ENCODE measurements around the gene RASGEF1C.
"Not testable (repeated sequence)": the region's sequence is repeated elsewhere in the genome, so short reads cannot be mapped to it uniquely, and the experiment has no call there.

The RASGEF1C gene

DNA sequence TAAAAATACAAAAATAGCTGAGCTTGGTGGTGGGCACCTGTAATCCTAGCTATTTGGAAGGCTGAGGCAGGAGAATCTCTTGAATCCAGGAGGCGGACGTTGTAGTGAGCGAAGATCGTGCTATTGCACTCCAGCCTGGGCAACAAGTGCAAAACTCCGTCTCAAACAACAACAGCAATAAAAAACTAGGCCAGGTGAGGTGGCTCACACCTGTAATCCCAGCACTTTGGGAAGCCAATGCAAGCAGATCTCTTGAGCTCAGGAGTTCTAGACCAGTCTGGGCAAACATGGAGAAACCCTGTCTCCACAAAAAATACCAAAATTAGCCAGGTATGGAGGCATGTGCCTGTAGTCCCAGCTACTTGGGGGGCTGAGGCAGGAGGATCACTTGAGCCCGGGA lies 84.3 kb downstream of the RASGEF1C start:
- H3K27ac ChIP-seq (ENCODE audit: low read depth, low read length); H3K36me3 ChIP-seq (ENCODE audit: insufficient read depth, low read length); H3K4me1 ChIP-seq (ENCODE audit: control insufficient read depth, insufficient read depth, low read length, unreplicated experiment); H3K79me2 ChIP-seq (ENCODE audit: control insufficient read depth, insufficient read depth, low read length, unreplicated experiment); H3K4me3 ChIP-seq (ENCODE audit: low read depth, low read length); H2AFZ ChIP-seq (ENCODE audit: low read length, unreplicated experiment): not testable (repeated sequence)
- peaks cover 48% of the 10 kb centered on the region for H3K27me3 ChIP-seq (ENCODE audit: insufficient read depth, low read length)

DNA sequence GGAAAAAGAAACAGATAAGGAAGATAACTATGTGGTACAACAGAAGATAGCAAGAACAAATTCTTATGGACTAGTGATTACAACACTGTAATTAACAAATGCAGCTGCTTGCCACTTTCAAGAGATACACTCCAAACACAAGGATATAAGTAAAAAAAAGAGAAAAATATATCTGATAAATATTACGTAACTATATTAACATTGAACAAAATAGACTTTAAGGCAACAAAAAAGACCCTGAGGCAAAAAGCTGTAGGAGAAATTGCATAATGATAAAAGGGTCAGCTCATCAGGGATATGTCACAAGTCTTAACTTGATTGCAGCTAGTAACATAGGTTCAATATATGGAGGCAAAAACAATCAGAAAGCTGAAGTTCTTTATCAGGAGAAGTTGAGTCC lies 86.1 kb downstream of the RASGEF1C start:
- H3K27ac ChIP-seq (ENCODE audit: low read depth, low read length), result no peak overlapping the region
- no peaks in the 10 kb centered on the region for H3K36me3 ChIP-seq (ENCODE audit: insufficient read depth, low read length)
- H2AFZ ChIP-seq (ENCODE audit: low read length, unreplicated experiment), result no peak overlapping the region
- H3K4me3 ChIP-seq (ENCODE audit: low read depth, low read length), result no peak overlapping the region
- no peaks in the 10 kb centered on the region for H3K4me1 ChIP-seq (ENCODE audit: control insufficient read depth, insufficient read depth, low read length, unreplicated experiment)
- no peaks in the 10 kb centered on the region for H3K79me2 ChIP-seq (ENCODE audit: control insufficient read depth, insufficient read depth, low read length, unreplicated experiment)
- peaks cover 48% of the 10 kb centered on the region for H3K27me3 ChIP-seq (ENCODE audit: insufficient read depth, low read length)

DNA sequence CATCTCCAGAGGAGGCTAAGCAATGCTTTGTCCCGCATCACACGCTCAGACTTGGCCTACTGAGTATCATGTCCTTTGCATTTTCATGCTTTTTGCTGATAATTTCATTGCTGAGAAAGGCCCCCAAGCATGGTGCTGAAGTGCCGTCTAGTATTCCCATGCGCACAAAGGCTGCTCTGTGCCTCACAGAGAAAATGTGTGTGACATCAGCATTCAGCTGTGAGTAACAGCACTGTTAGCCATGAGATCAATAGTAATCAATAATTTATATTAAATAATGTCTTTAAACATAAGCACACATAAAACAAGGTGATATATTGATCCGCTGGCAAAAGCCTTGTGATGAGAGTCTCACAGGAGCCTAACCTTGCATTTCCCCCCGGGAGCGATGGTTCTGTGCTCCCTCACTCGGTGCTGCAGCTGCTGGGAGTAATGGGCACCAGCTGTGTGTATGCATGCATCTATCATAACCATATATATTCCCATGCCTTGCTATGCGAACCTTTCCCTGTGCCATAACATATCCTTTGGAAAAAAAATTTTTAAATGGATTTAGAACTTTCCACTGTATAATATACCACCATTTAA lies 87.1 kb downstream of the RASGEF1C start:
- no peak overlapping the region for H3K27ac ChIP-seq (ENCODE audit: low read depth, low read length)
- H3K79me2 ChIP-seq (ENCODE audit: control insufficient read depth, insufficient read depth, low read length, unreplicated experiment), result no peaks in the 10 kb centered on the region
- H3K4me1 ChIP-seq (ENCODE audit: control insufficient read depth, insufficient read depth, low read length, unreplicated experiment), result no peaks in the 10 kb centered on the region
- H3K4me3 ChIP-seq (ENCODE audit: low read depth, low read length), result no peak overlapping the region
- no peak overlapping the region for H2AFZ ChIP-seq (ENCODE audit: low read length, unreplicated experiment)
- H3K27me3 ChIP-seq (ENCODE audit: insufficient read depth, low read length), result peaks cover 48% of the 10 kb centered on the region
- H3K36me3 ChIP-seq (ENCODE audit: insufficient read depth, low read length), result no peaks in the 10 kb centered on the region

DNA sequence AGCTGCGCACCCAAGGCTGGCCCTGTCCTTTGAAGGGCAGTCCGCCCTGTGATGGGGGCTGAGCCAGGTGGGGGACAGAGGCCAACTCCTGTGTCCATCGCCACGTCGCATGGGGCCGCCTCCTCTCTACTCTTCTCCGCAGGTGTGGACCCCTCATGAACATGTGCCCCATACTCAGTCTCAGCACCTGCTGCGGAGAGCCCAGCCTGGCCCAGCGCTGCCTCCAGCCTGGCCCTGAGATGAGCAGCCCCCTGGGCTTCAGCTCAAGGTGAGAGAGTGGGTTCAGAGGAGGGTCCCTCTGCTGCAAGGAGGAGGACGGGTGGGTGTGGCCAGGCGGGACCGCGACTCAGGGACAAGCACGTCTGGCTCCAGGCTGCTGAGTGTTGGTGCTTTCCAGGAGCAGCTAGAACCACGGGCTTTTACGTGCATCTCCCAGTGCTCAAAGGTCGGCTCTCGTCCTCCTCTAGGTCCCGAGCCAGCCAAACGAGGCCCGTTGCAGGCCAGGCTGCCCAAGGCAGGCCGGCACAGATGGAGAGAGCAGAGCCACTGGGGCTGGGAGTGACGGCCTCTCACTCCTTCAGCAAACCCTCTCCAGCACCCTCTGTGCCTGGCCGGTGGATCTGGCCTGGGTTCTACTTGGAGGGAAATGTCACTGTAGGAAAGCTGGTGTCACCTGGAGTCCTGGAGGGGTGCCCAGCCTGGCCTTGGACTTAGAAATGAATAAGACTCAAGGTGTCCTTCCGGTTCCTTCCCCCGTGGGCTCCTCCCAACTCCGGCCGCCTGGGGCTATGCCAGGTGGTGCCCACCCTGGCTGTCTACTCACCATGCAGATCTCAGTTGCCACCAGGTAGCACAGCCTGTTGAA lies 88.5 kb downstream of the RASGEF1C start:
- no peak overlapping the region for H3K27ac ChIP-seq (ENCODE audit: low read depth, low read length)
- no peaks in the 10 kb centered on the region for H3K36me3 ChIP-seq (ENCODE audit: insufficient read depth, low read length)
- H3K4me1 ChIP-seq (ENCODE audit: control insufficient read depth, insufficient read depth, low read length, unreplicated experiment), result no peaks in the 10 kb centered on the region
- H2AFZ ChIP-seq (ENCODE audit: low read length, unreplicated experiment), result no peak overlapping the region
- no peaks in the 10 kb centered on the region for H3K79me2 ChIP-seq (ENCODE audit: control insufficient read depth, insufficient read depth, low read length, unreplicated experiment)
- H3K4me3 ChIP-seq (ENCODE audit: low read depth, low read length), result no peak overlapping the region
- H3K27me3 ChIP-seq (ENCODE audit: insufficient read depth, low read length), result peaks cover 40% of the 10 kb centered on the region

DNA sequence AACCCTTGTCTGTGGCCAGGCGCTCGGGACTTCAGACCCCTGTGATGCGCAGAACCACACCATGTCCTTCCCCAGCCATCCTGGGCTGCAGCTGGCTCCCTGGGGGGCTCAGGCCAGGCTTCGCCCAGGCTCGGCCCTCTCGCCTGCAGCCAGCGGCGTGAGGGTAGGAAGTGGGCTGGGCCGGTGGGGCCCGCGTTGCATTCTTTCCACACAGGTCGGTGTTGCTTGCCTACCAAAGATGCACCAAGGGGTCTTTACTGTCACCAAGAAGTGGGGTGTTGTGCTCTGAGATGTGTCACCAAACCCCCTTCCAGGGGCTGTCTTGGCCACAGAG lies 89.1 kb downstream of the RASGEF1C start:
- Histone ChIP-seq H3K36me3 (ENCODE audit: insufficient read depth, low read length) (no peaks in the 10 kb centered on the region), H3K4me3 (ENCODE audit: low read depth, low read length) (no peak overlapping the region)

DNA sequence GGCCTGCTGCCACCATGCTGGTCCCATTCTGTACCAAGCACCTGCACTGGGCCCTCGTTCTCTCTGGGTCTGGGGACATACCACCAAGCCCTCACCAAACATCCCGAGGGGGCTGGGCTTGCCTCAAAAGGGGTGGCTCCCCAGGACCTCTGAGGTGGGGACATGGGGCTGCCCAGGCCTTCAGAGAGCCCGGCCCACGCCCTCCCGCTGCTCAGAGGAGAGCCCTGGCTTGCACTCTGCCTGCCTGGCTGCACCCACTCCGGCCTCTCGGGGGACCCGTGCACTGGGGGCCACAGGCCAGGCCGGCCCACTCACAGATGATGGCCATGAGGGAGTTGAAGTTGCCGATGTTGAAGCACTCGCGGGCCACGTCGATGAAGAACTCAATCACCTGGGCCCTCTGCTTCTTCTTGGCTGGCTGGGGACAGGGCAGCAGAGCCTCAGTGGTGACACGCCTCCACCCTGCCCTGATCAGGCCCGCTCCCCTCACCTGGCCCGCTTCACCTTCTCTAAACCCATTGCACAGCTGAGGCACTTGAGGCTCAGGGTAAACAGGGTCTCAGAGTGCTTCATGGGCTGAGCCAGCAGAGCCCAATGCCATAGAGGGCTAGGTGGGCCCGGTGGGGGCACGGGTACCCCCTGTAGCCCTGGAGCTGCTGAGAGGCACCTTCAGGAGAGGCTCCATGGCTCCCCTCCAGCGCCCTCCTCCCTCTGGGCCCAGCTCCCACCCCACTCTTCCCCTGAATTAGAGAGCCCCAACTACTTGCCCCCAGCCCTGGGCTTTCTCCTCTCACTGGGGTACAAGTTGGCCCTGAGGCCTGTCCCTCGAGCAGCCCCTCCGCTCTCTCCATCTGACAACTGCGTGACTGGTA lies 89.7 kb downstream of the RASGEF1C start:
- Histone ChIP-seq H3K27me3 (ENCODE audit: insufficient read depth, low read length) (peaks cover 31% of the 10 kb centered on the region), H3K4me3 (ENCODE audit: low read depth, low read length) (no peak overlapping the region), H3K79me2 (ENCODE audit: control insufficient read depth, insufficient read depth, low read length, unreplicated experiment) (no peaks in the 10 kb centered on the region), H3K36me3 (ENCODE audit: insufficient read depth, low read length) (no peaks in the 10 kb centered on the region), H3K27ac (ENCODE audit: low read depth, low read length) (no peak overlapping the region), H2AFZ (ENCODE audit: low read length, unreplicated experiment) (no peak overlapping the region), H3K4me1 (ENCODE audit: control insufficient read depth, insufficient read depth, low read length, unreplicated experiment) (no peaks in the 10 kb centered on the region)

More for the DNA sequence above, 89.1 kb downstream of the RASGEF1C start:
- Histone ChIP-seq H3K79me2 (ENCODE audit: control insufficient read depth, insufficient read depth, low read length, unreplicated experiment) (no peaks in the 10 kb centered on the region), H2AFZ (ENCODE audit: low read length, unreplicated experiment) (no peak overlapping the region), H3K27ac (ENCODE audit: low read depth, low read length) (no peak overlapping the region), H3K4me1 (ENCODE audit: control insufficient read depth, insufficient read depth, low read length, unreplicated experiment) (no peaks in the 10 kb centered on the region), H3K27me3 (ENCODE audit: insufficient read depth, low read length) (peaks cover 36% of the 10 kb centered on the region)

DNA sequence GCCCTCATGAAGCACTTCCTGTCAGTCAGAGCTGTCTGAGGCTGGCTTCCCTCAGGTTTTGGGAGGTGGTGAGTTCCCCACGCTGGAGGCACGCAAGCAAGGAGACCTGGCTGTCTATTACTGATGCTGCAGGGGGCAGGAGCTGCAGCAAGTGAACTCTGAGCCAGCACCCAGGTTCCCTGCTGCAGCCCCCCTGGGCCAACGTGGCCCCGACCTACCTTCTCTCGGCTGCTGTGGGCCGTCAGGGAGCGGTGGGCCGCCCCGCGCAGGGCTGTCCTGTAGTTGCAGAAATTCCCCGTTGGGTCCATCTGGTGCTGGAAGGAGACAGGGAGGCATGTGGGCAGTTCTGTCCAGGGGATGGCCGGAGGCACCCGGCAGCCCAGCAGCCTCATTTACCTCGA lies 90.6 kb downstream of the RASGEF1C start:
- H3K27ac ChIP-seq (ENCODE audit: low read depth, low read length), result no peak overlapping the region
- H3K36me3 ChIP-seq (ENCODE audit: insufficient read depth, low read length), result no peaks in the 10 kb centered on the region

DNA sequence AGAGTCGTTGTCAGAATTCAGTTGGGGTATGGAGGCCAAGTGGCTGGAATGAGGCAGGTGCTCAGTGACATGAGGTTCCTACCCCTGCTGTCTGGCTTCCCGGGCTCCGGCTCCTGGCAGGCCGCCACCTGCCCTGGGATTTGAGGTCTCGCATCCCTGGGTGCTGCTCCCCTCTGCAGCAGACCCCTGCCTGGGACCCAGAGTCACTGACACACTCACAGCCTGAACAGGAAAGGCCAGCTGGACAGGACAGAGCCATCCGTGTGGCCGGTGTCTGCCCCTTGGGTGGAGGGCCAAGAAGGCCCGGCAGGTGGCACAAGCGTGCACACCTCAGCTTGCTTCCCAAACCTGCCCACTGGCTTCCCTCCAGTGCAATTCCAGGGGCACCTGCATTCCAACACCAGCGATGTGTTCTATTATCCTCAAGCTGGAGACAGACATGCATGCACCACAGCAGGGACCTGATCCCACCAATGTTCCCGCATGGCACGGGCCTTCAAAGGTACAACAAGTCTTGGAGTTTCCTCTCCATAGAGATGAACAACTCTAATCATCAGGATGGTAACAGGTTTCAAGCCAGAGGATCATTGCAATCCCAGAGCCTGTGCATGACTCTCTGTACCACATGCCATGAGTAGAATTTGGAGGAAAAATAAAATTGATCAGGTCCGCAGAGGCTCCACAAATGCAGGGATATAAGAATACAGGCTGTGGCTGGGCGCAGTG lies 91.8 kb downstream of the RASGEF1C start:
- H3K4me3 ChIP-seq (ENCODE audit: low read depth, low read length), result no peak overlapping the region
- H3K27ac ChIP-seq (ENCODE audit: low read depth, low read length), result no peak overlapping the region
- no peaks in the 10 kb centered on the region for H3K4me1 ChIP-seq (ENCODE audit: control insufficient read depth, insufficient read depth, low read length, unreplicated experiment)
- H3K36me3 ChIP-seq (ENCODE audit: insufficient read depth, low read length), result no peaks in the 10 kb centered on the region
- no peaks in the 10 kb centered on the region for H3K79me2 ChIP-seq (ENCODE audit: control insufficient read depth, insufficient read depth, low read length, unreplicated experiment)
- peaks cover 12% of the 10 kb centered on the region; the same call in 1 of the 2 replicates for H3K27me3 ChIP-seq (ENCODE audit: insufficient read depth, low read length)
- H2AFZ ChIP-seq (ENCODE audit: low read length, unreplicated experiment), result no peak overlapping the region

More for the DNA sequence above, 90.6 kb downstream of the RASGEF1C start:
- H3K27me3 ChIP-seq (ENCODE audit: insufficient read depth, low read length), result peaks cover 22% of the 10 kb centered on the region
- H3K4me3 ChIP-seq (ENCODE audit: low read depth, low read length), result no peak overlapping the region
- no peaks in the 10 kb centered on the region for H3K79me2 ChIP-seq (ENCODE audit: control insufficient read depth, insufficient read depth, low read length, unreplicated experiment)
- H2AFZ ChIP-seq (ENCODE audit: low read length, unreplicated experiment), result no peak overlapping the region
- no peaks in the 10 kb centered on the region for H3K4me1 ChIP-seq (ENCODE audit: control insufficient read depth, insufficient read depth, low read length, unreplicated experiment)

DNA sequence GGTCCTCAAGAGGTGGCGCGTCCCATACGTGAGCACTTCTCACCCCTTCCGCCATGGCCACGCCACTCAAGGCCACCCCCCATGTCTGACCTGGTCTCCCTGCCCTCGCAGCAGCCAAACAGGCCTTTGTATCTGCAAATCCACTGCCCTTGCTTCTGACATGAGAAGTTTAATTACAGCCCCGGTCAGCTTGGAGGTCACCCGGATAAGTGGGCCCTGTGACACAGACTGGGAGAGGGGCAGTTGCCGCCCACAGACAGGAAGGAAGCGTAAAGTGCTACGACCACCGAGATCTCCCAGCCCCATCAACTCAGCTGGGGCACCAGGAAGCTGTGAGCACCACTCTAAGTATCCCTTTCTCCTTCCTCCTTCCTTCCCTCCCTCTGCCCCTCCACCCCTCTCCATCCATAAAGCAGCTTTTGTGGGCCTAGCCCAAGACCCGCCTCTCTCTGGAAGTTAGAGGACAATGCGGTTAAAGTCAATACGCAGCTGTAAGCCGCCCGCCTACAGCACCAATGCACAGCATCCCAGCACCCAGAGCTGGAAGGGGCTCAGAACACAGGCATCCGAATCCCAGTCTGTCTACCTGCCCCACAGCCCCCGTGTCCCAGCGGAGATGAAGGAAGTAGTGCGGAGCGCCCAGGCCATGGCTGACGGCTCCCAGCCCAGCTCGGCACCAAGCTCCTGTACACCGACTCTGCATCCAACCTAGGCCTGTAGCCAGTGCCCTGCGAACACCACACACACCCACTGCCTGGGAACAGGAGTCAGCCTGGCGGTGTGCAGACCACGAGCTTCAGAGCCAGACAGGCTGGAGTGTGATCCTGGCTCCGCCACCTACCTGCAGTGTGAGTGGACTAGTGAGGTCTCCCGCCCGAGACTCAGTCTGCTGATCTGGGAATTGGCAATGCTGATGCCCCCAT lies 92.7 kb downstream of the RASGEF1C start:
- no peaks in the 10 kb centered on the region for H3K4me1 ChIP-seq (ENCODE audit: control insufficient read depth, insufficient read depth, low read length, unreplicated experiment)
- no peak overlapping the region for H3K27ac ChIP-seq (ENCODE audit: low read depth, low read length)
- no peak overlapping the region for H3K4me3 ChIP-seq (ENCODE audit: low read depth, low read length)

More for the DNA sequence above, 92.7 kb downstream of the RASGEF1C start:
- Histone ChIP-seq H3K36me3 (ENCODE audit: insufficient read depth, low read length) (no peaks in the 10 kb centered on the region), H3K79me2 (ENCODE audit: control insufficient read depth, insufficient read depth, low read length, unreplicated experiment) (no peaks in the 10 kb centered on the region), H3K27me3 (ENCODE audit: insufficient read depth, low read length) (peaks cover 6% of the 10 kb centered on the region; the same call in 1 of the 2 replicates), H2AFZ (ENCODE audit: low read length, unreplicated experiment) (no peak overlapping the region)
